ENCODE results near the gene ISX. TPM values are rescaled to one million over a fixed set of nuclear protein-coding genes. Genes with fewer than 3 reads are reported as not detected.

Gene ISX
- polyA plus RNA-seq, 3 donors from 2014 or later, result not detected

- H3K9me3 Mint-ChIP-seq, result peaks cover 0 to 2% (median 0%) of the 10 kb centered on the region in 6 donors
- no peak for DNase-seq
- H3K4me1 Mint-ChIP-seq, result no peaks in the 10 kb centered on the region
- H3K4me3 Mint-ChIP-seq, result no peak overlapping the region
- H3K36me3 Mint-ChIP-seq, result no peaks in the 10 kb centered on the region
- H3K27me3 Mint-ChIP-seq (ENCODE audit: low read depth in 3 of 3), result peaks cover 0 to 9% (median 4%) of the 10 kb centered on the region in 3 donors
- no peak overlapping the region for H3K27ac Mint-ChIP-seq
Measured at GRCh38 chr22:35064664-35065063, 1.3 kb upstream of the ISX start.

GRCh38 chr22:35065183-35065582, 775 bp upstream of the ISX start:
- Mint-ChIP-seq H3K4me1 (no peaks in the 10 kb centered on the region), H3K4me3 (no peak overlapping the region), H3K9me3 (peaks cover 0 to under 1% (median 0%) of the 10 kb centered on the region in 6 donors), H3K27ac (no peak overlapping the region), H3K36me3 (no peaks in the 10 kb centered on the region), H3K27me3 (ENCODE audit: low read depth in 3 of 3) (peaks cover 0 to 9% (median 5%) of the 10 kb centered on the region in 3 donors)
- no peak for DNase-seq

- peaks cover 0 to 9% (median 3%) of the 10 kb centered on the region in 3 donors for H3K27me3 Mint-ChIP-seq (ENCODE audit: low read depth in 3 of 3)
- H3K4me3 Mint-ChIP-seq, result no peak overlapping the region
- no peaks in the 10 kb centered on the region for H3K36me3 Mint-ChIP-seq
- no peak for DNase-seq
- peaks cover 0 to 4% (median 0%) of the 10 kb centered on the region in 6 donors for H3K9me3 Mint-ChIP-seq
- H3K4me1 Mint-ChIP-seq, result no peaks in the 10 kb centered on the region
- no peak overlapping the region for H3K27ac Mint-ChIP-seq
Measured at GRCh38 chr22:35066768-35067167, 810 bp downstream of the ISX start.

GRCh38 chr22:35069541-35069940, 3.6 kb downstream of the ISX start:
- H3K36me3 Mint-ChIP-seq, result no peaks in the 10 kb centered on the region
- H3K9me3 Mint-ChIP-seq, result peaks cover 0 to 5% (median 0%) of the 10 kb centered on the region in 6 donors
- no peaks in the 10 kb centered on the region for H3K4me1 Mint-ChIP-seq
- H3K27me3 Mint-ChIP-seq (ENCODE audit: low read depth in 3 of 3), result peaks cover 0 to 9% (median 5%) of the 10 kb centered on the region in 3 donors
- H3K4me3 Mint-ChIP-seq, result no peak overlapping the region
- no peak for DNase-seq
- H3K27ac Mint-ChIP-seq, result no peak overlapping the region

GRCh38 chr22:35070451-35071093, 4.6 kb downstream of the ISX start:
- no peak overlapping the region for H3K27ac Mint-ChIP-seq
- H3K27me3 Mint-ChIP-seq (ENCODE audit: low read depth in 3 of 3), result peaks cover 0 to 9% (median 5%) of the 10 kb centered on the region in 3 donors
- H3K9me3 Mint-ChIP-seq, result peaks cover 0 to 5% (median 0%) of the 10 kb centered on the region in 6 donors
- no peak overlapping the region for H3K4me3 Mint-ChIP-seq
- no peaks in the 10 kb centered on the region for H3K4me1 Mint-ChIP-seq
- H3K36me3 Mint-ChIP-seq, result no peaks in the 10 kb centered on the region
- no peak for DNase-seq

- H3K27ac Mint-ChIP-seq, result no peak overlapping the region
- no peak overlapping the region for H3K4me3 Mint-ChIP-seq
- no peaks in the 10 kb centered on the region for H3K4me1 Mint-ChIP-seq
Measured at GRCh38 chr22:35071784-35072183, 5.8 kb downstream of the ISX start.

GRCh38 chr22:35072925-35073324, 7.0 kb downstream of the ISX start:
- H3K4me1 Mint-ChIP-seq, result no peaks in the 10 kb centered on the region
- H3K9me3 Mint-ChIP-seq, result peaks cover 0 to 6% (median 0%) of the 10 kb centered on the region in 6 donors
- DNase-seq, result no peak
- no peak overlapping the region for H3K4me3 Mint-ChIP-seq
- no peak overlapping the region for H3K27ac Mint-ChIP-seq
- H3K27me3 Mint-ChIP-seq (ENCODE audit: low read depth in 3 of 3), result peaks cover 0 to 6% (median 6%) of the 10 kb centered on the region in 3 donors
- no peaks in the 10 kb centered on the region for H3K36me3 Mint-ChIP-seq

More at GRCh38 chr22:35071784-35072183, 5.8 kb downstream of the ISX start:
- no peaks in the 10 kb centered on the region for H3K36me3 Mint-ChIP-seq
- peaks cover 0 to 6% (median 0%) of the 10 kb centered on the region in 6 donors for H3K9me3 Mint-ChIP-seq
- no peak for DNase-seq
- peaks cover 0 to 6% (median 5%) of the 10 kb centered on the region in 3 donors for H3K27me3 Mint-ChIP-seq (ENCODE audit: low read depth in 3 of 3)

GRCh38 chr22:35074583-35074982, 8.6 kb downstream of the ISX start:
- H3K4me3 Mint-ChIP-seq, result no peak overlapping the region
- H3K4me1 Mint-ChIP-seq, result no peaks in the 10 kb centered on the region
- peaks cover 0 to 6% (median 0%) of the 10 kb centered on the region in 6 donors for H3K9me3 Mint-ChIP-seq
- no peak for DNase-seq
- no peak overlapping the region for H3K27ac Mint-ChIP-seq
- peaks cover 0 to 5% (median 2%) of the 10 kb centered on the region in 3 donors for H3K27me3 Mint-ChIP-seq (ENCODE audit: low read depth in 3 of 3)
- H3K36me3 Mint-ChIP-seq, result no peaks in the 10 kb centered on the region

- H3K36me3 Mint-ChIP-seq, result no peaks in the 10 kb centered on the region
- no peak overlapping the region for H3K4me3 Mint-ChIP-seq
- peaks cover 0 to 3% (median 2%) of the 10 kb centered on the region in 3 donors for H3K27me3 Mint-ChIP-seq (ENCODE audit: low read depth in 3 of 3)
- DNase-seq, result no peak
- H3K9me3 Mint-ChIP-seq, result peaks cover 0 to 3% (median 0%) of the 10 kb centered on the region in 6 donors
- H3K27ac Mint-ChIP-seq, result no peak overlapping the region
- no peaks in the 10 kb centered on the region for H3K4me1 Mint-ChIP-seq
Measured at GRCh38 chr22:35076630-35077029, 10.7 kb downstream of the ISX start.

- Mint-ChIP-seq H3K27ac (no peak overlapping the region), H3K36me3 (no peaks in the 10 kb centered on the region), H3K27me3 (ENCODE audit: low read depth in 3 of 3) (peaks cover 2 to 5% (median 3%) of the 10 kb centered on the region in 3 donors), H3K4me3 (no peak overlapping the region), H3K9me3 (no peaks in the 10 kb centered on the region), H3K4me1 (no peaks in the 10 kb centered on the region)
- no peak for DNase-seq
Measured at GRCh38 chr22:35085621-35086020, 19.7 kb downstream of the ISX start.

GRCh38 chr22:35089139-35089538, 23.2 kb downstream of the ISX start:
- peaks cover 3 to 8% (median 5%) of the 10 kb centered on the region in 3 donors for H3K27me3 Mint-ChIP-seq (ENCODE audit: low read depth in 3 of 3)
- H3K36me3 Mint-ChIP-seq, result no peaks in the 10 kb centered on the region
- H3K9me3 Mint-ChIP-seq, result no peaks in the 10 kb centered on the region
- no peaks in the 10 kb centered on the region for H3K4me1 Mint-ChIP-seq
- H3K4me3 Mint-ChIP-seq, result no peak overlapping the region
- no peak for DNase-seq
- no peak overlapping the region for H3K27ac Mint-ChIP-seq

- DNase-seq, result no peak
- H3K27ac Mint-ChIP-seq, result no peak overlapping the region
- no peak overlapping the region for H3K4me3 Mint-ChIP-seq
- no peaks in the 10 kb centered on the region for H3K9me3 Mint-ChIP-seq
- H3K27me3 Mint-ChIP-seq (ENCODE audit: low read depth in 3 of 3), result peaks cover 3 to 5% (median 4%) of the 10 kb centered on the region in 3 donors
- no peaks in the 10 kb centered on the region for H3K4me1 Mint-ChIP-seq
- no peaks in the 10 kb centered on the region for H3K36me3 Mint-ChIP-seq
Measured at GRCh38 chr22:35092406-35092805, 26.4 kb downstream of the ISX start.

GRCh38 chr22:35098921-35099320, 33.0 kb downstream of the ISX start:
- no peaks in the 10 kb centered on the region for H3K36me3 Mint-ChIP-seq

GRCh38 chr22:35099883-35100282, 33.9 kb downstream of the ISX start:
- Mint-ChIP-seq H3K4me1 (no peaks in the 10 kb centered on the region), H3K27me3 (ENCODE audit: low read depth in 3 of 3) (peaks cover 0 to 2% (median 2%) of the 10 kb centered on the region in 3 donors), H3K4me3 (no peak overlapping the region), H3K36me3 (no peaks in the 10 kb centered on the region), H3K27ac (no peak overlapping the region), H3K9me3 (no peaks in the 10 kb centered on the region)
- DNase-seq, result no peak

More at GRCh38 chr22:35098921-35099320, 33.0 kb downstream of the ISX start:
- H3K27ac Mint-ChIP-seq, result no peak overlapping the region
- no peaks in the 10 kb centered on the region for H3K9me3 Mint-ChIP-seq
- H3K4me1 Mint-ChIP-seq, result no peaks in the 10 kb centered on the region
- peaks cover 0 to 2% (median 1%) of the 10 kb centered on the region in 3 donors for H3K27me3 Mint-ChIP-seq (ENCODE audit: low read depth in 3 of 3)
- no peak for DNase-seq
- H3K4me3 Mint-ChIP-seq, result no peak overlapping the region

GRCh38 chr22:35102663-35103062, 36.7 kb downstream of the ISX start:
- Mint-ChIP-seq H3K27ac (no peak overlapping the region), H3K4me3 (no peak overlapping the region), H3K9me3 (no peaks in the 10 kb centered on the region), H3K27me3 (ENCODE audit: low read depth in 3 of 3) (peaks cover under 1 to 5% (median 4%) of the 10 kb centered on the region in 3 donors), H3K4me1 (no peaks in the 10 kb centered on the region), H3K36me3 (no peaks in the 10 kb centered on the region)
- no peak for DNase-seq

Data from immature natural killer cell (primary cell).